Measurements from ENCODE around the gene RGS13.

Gene RGS13

GRCh38 chr1:192626366-192627179 is 9.4 kb upstream of the RGS13 start:
- Histone ChIP-seq H3K27me3 (ENCODE audit: control insufficient read depth, insufficient read depth, low read length) (no peaks in the 10 kb centered on the region), H3K27ac (ENCODE audit: low read length) (no peak overlapping the region), H3K4me1 (ENCODE audit: control insufficient read depth, insufficient read depth, low read length) (no peaks in the 10 kb centered on the region), H3K9me3 (ENCODE audit: control insufficient read depth, insufficient read depth, low read length) (no peaks in the 10 kb centered on the region), H3K36me3 (ENCODE audit: control insufficient read depth, insufficient read depth, low read length) (no peaks in the 10 kb centered on the region), H3K4me3 (ENCODE audit: low read length) (no peak overlapping the region)
- no peak for DNase-seq (ENCODE audit: low read depth, low spot score)
- WGBS (ENCODE audit: insufficient coverage, insufficient read length), result no CpG with 5 or more reads among the region's 3 CpGs

GRCh38 chr1:192627901-192628300 is 8.0 kb upstream of the RGS13 start:
- no peak for DNase-seq (ENCODE audit: low read depth, low spot score)
- H3K4me1 ChIP-seq (ENCODE audit: control insufficient read depth, insufficient read depth, low read length), result no peaks in the 10 kb centered on the region
- no peaks in the 10 kb centered on the region for H3K27me3 ChIP-seq (ENCODE audit: control insufficient read depth, insufficient read depth, low read length)
- no peak overlapping the region for H3K27ac ChIP-seq (ENCODE audit: low read length)
- H3K4me3 ChIP-seq (ENCODE audit: low read length), result no peak overlapping the region
- WGBS (ENCODE audit: insufficient coverage, insufficient read length), result no CpG with 5 or more reads among the region's 5 CpGs
- H3K9me3 ChIP-seq (ENCODE audit: control insufficient read depth, insufficient read depth, low read length), result no peaks in the 10 kb centered on the region
- no peaks in the 10 kb centered on the region for H3K36me3 ChIP-seq (ENCODE audit: control insufficient read depth, insufficient read depth, low read length)

GRCh38 chr1:192628396-192629057 is 7.4 kb upstream of the RGS13 start:
- no peaks in the 10 kb centered on the region for H3K27me3 ChIP-seq (ENCODE audit: control insufficient read depth, insufficient read depth, low read length)
- DNase-seq (ENCODE audit: low read depth, low spot score), result no peak
- no CpG with 5 or more reads among the region's 1 CpG for whole genome bisulfite sequencing (ENCODE audit: insufficient coverage, insufficient read length)
- no peak overlapping the region for H3K4me3 ChIP-seq (ENCODE audit: low read length)
- H3K36me3 ChIP-seq (ENCODE audit: control insufficient read depth, insufficient read depth, low read length), result no peaks in the 10 kb centered on the region
- H3K9me3 ChIP-seq (ENCODE audit: control insufficient read depth, insufficient read depth, low read length), result no peaks in the 10 kb centered on the region
- no peaks in the 10 kb centered on the region for H3K4me1 ChIP-seq (ENCODE audit: control insufficient read depth, insufficient read depth, low read length)
- no peak overlapping the region for H3K27ac ChIP-seq (ENCODE audit: low read length)

GRCh38 chr1:192629612-192630011 is 6.3 kb upstream of the RGS13 start:
- no peak for DNase-seq (ENCODE audit: low read depth, low spot score)
- Histone ChIP-seq H3K4me3 (ENCODE audit: low read length) (no peak overlapping the region), H3K36me3 (ENCODE audit: control insufficient read depth, insufficient read depth, low read length) (no peaks in the 10 kb centered on the region), H3K4me1 (ENCODE audit: control insufficient read depth, insufficient read depth, low read length) (no peaks in the 10 kb centered on the region), H3K27ac (ENCODE audit: low read length) (no peak overlapping the region), H3K9me3 (ENCODE audit: control insufficient read depth, insufficient read depth, low read length) (no peaks in the 10 kb centered on the region), H3K27me3 (ENCODE audit: control insufficient read depth, insufficient read depth, low read length) (no peaks in the 10 kb centered on the region)
- WGBS (ENCODE audit: insufficient coverage, insufficient read length), result no CpG with 5 or more reads among the region's 3 CpGs

GRCh38 chr1:192630521-192631287 is 5.2 kb upstream of the RGS13 start:
- H3K9me3 ChIP-seq (ENCODE audit: control insufficient read depth, insufficient read depth, low read length), result no peaks in the 10 kb centered on the region
- DNase-seq (ENCODE audit: low read depth, low spot score), result no peak
- WGBS (ENCODE audit: insufficient coverage, insufficient read length), result no CpG with 5 or more reads among the region's 6 CpGs
- no peaks in the 10 kb centered on the region for H3K27me3 ChIP-seq (ENCODE audit: control insufficient read depth, insufficient read depth, low read length)
- H3K36me3 ChIP-seq (ENCODE audit: control insufficient read depth, insufficient read depth, low read length), result no peaks in the 10 kb centered on the region
- H3K4me1 ChIP-seq (ENCODE audit: control insufficient read depth, insufficient read depth, low read length), result no peaks in the 10 kb centered on the region
- no peak overlapping the region for H3K4me3 ChIP-seq (ENCODE audit: low read length)
- H3K27ac ChIP-seq (ENCODE audit: low read length), result no peak overlapping the region

- Histone ChIP-seq H3K27ac (ENCODE audit: low read length) (no peak overlapping the region), H3K9me3 (ENCODE audit: control insufficient read depth, insufficient read depth, low read length) (no peaks in the 10 kb centered on the region), H3K4me1 (ENCODE audit: control insufficient read depth, insufficient read depth, low read length) (no peaks in the 10 kb centered on the region), H3K27me3 (ENCODE audit: control insufficient read depth, insufficient read depth, low read length) (no peaks in the 10 kb centered on the region), H3K4me3 (ENCODE audit: low read length) (no peak overlapping the region), H3K36me3 (ENCODE audit: control insufficient read depth, insufficient read depth, low read length) (no peaks in the 10 kb centered on the region)
- DNase-seq (ENCODE audit: low read depth, low spot score), result no peak
These were observed 4.2 kb upstream of the RGS13 start for GRCh38 chr1:192631749-192632148.

- WGBS (ENCODE audit: insufficient coverage, insufficient read length), result no CpG with 5 or more reads among the region's 3 CpGs
- DNase-seq (ENCODE audit: low read depth, low spot score), result no peak
- no peak overlapping the region for H3K4me3 ChIP-seq (ENCODE audit: low read length)
- H3K27ac ChIP-seq (ENCODE audit: low read length), result no peak overlapping the region
- H3K4me1 ChIP-seq (ENCODE audit: control insufficient read depth, insufficient read depth, low read length), result no peaks in the 10 kb centered on the region
- no peaks in the 10 kb centered on the region for H3K9me3 ChIP-seq (ENCODE audit: control insufficient read depth, insufficient read depth, low read length)
- H3K27me3 ChIP-seq (ENCODE audit: control insufficient read depth, insufficient read depth, low read length), result no peaks in the 10 kb centered on the region
- no peaks in the 10 kb centered on the region for H3K36me3 ChIP-seq (ENCODE audit: control insufficient read depth, insufficient read depth, low read length)
These were observed 3.8 kb upstream of the RGS13 start for GRCh38 chr1:192632188-192632587.

- Histone ChIP-seq H3K36me3 (ENCODE audit: control insufficient read depth, insufficient read depth, low read length) (no peaks in the 10 kb centered on the region), H3K27me3 (ENCODE audit: control insufficient read depth, insufficient read depth, low read length) (no peaks in the 10 kb centered on the region), H3K4me3 (ENCODE audit: low read length) (no peak overlapping the region), H3K4me1 (ENCODE audit: control insufficient read depth, insufficient read depth, low read length) (no peaks in the 10 kb centered on the region), H3K27ac (ENCODE audit: low read length) (no peak overlapping the region), H3K9me3 (ENCODE audit: control insufficient read depth, insufficient read depth, low read length) (no peaks in the 10 kb centered on the region)
- WGBS (ENCODE audit: insufficient coverage, insufficient read length), result no CpG with 5 or more reads among the region's 6 CpGs
- DNase-seq (ENCODE audit: low read depth, low spot score), result no peak
These were observed 3.1 kb upstream of the RGS13 start for GRCh38 chr1:192632641-192633532.

- no peaks in the 10 kb centered on the region for H3K4me1 ChIP-seq (ENCODE audit: control insufficient read depth, insufficient read depth, low read length)
- no peak for DNase-seq (ENCODE audit: low read depth, low spot score)
- no peaks in the 10 kb centered on the region for H3K9me3 ChIP-seq (ENCODE audit: control insufficient read depth, insufficient read depth, low read length)
- WGBS (ENCODE audit: insufficient coverage, insufficient read length), result no CpG with 5 or more reads among the region's 7 CpGs
- no peak overlapping the region for H3K27ac ChIP-seq (ENCODE audit: low read length)
- H3K4me3 ChIP-seq (ENCODE audit: low read length), result no peak overlapping the region
- H3K27me3 ChIP-seq (ENCODE audit: control insufficient read depth, insufficient read depth, low read length), result no peaks in the 10 kb centered on the region
- H3K36me3 ChIP-seq (ENCODE audit: control insufficient read depth, insufficient read depth, low read length), result no peaks in the 10 kb centered on the region
These were observed 2.3 kb upstream of the RGS13 start for GRCh38 chr1:192633533-192634253.

Measured in iPS DF 6.9 (cell line).